Left ventricle myocardium inferior (tissue), 1 donor: ENCODE data around the gene MTUS2. TPM values are rescaled to one million over a fixed set of nuclear protein-coding genes. Genes with fewer than 3 reads are reported as not detected.

ENCODE experiments used
- DNase-seq: peaks from one replicate; pipeline ENCODE4 v3.0.0-alpha.2; 2020
- H3K27ac ChIP-seq: fragments of 200-600 bp; replicated peaks from 2 replicates; pipeline ENCODE4 v1.8.0; 2021
- H3K27me3 ChIP-seq: fragments of 200-600 bp; 2 replicates; pipeline ENCODE4 v1.8.0; 2021; ENCODE audit warnings: low read depth
- H3K36me3 ChIP-seq: fragments of 200-600 bp; 2 replicates; pipeline ENCODE4 v1.8.0; 2021
- H3K4me1 ChIP-seq: fragments of 200-600 bp; 2 replicates; pipeline ENCODE4 v1.8.0; 2021
- H3K4me3 ChIP-seq: fragments of 200-600 bp; 2 replicates; pipeline ENCODE4 v1.8.0; 2021; ENCODE audit warnings: mild to moderate bottlenecking, moderate library complexity
- H3K9me3 ChIP-seq: fragments of 200-600 bp; replicated peaks from 2 replicates; pipeline ENCODE4 v1.8.0; 2021
- CTCF ChIP-seq: fragments of 200-600 bp; IDR thresholded peaks from 2 replicates; pipeline ENCODE4 v1.8.0; 2021; ENCODE audit warnings: antibody characterized with exemption, mild to moderate bottlenecking, borderline replicate concordance
- intact Hi-C: fragments of 100-400 bp; cut with micrococcal nuclease; formaldehyde crosslinking; loops from one replicate; pipeline ENCODE4 v1.11.0; 2022
- total RNA-seq: library from RNA; stranded (reverse); fragmentation: NEBNext Ultra II Directional; extraction: Animal tissue kit (Norgen Biotek cat#: 25700); gene quantifications from one replicate; pipeline ENCODE4 v1.2.1, GENCODE V29; 2021
- donor health status: DM: no; HTN: yes; CAD: no; lungs with severe emphysema.

Gene MTUS2
- total RNA-seq, 1 donor from 2014 or later = 101 TPM

DNA sequence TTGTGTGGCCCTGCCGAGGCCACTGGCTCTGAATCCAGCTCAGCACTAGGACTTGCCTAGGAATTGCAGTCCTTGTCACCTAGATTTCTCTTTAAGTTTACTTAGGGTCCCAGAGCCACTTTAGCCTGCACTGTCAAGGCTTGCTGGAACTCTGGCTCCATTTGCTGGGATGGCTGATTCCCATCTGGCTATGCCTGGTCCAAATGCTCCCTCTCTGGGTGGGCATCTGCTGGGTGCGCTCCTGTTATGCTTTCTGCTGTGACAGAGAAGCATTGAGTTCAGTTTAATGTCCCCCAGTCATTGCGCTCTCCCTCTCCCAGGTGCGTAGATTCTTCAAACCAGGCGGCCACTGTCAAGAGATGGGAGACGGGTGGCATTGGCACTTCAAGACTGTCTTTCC is 102.2 kb downstream of the MTUS2 start:
- H3K27me3 ChIP-seq = no peaks in the 10 kb centered on the region
- H3K27ac ChIP-seq = no peak overlapping the region
- intact Hi-C loops = no loop called here
- no peaks in the 10 kb centered on the region for H3K9me3 ChIP-seq
- no peaks in the 10 kb centered on the region for H3K4me1 ChIP-seq
- no peaks in the 10 kb centered on the region for H3K36me3 ChIP-seq
- DNase-seq = no peak
- H3K4me3 ChIP-seq = no peak overlapping the region
- TF ChIP-seq CTCF = no peak

GRCh38 chr13:28935104-28935503 is 115.0 kb downstream of the MTUS2 start:
- no peaks in the 10 kb centered on the region for H3K9me3 ChIP-seq
- TF ChIP-seq CTCF = no peak
- no peaks in the 10 kb centered on the region for H3K4me1 ChIP-seq
- H3K27ac ChIP-seq = no peak overlapping the region
- no peak overlapping the region for H3K4me3 ChIP-seq
- no peaks in the 10 kb centered on the region for H3K36me3 ChIP-seq
- DNase-seq = no peak
- H3K27me3 ChIP-seq = no peaks in the 10 kb centered on the region
- intact Hi-C loops = no loop called here

DNA sequence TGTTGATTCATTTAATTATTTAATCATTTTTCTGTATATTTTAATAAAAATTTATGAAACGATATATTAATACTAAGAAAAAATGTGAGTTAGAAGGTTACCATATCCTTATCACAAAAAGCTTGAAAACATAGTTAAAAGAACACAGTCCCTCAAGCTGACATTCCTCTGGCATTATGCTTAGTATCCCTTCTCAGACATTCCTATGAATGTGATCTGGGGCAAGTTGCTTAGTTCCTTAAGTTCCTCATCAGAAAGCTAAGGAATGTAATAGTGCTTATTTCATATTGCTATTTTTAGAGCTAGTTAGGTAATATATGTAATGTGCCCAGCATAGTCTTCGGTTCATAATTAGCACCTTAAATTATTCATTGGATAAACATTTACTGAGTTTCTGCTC is 122.8 kb downstream of the MTUS2 start:
- DNase-seq = no peak
- H3K4me3 ChIP-seq = no peak overlapping the region
- TF ChIP-seq CTCF = no peak
- H3K4me1 ChIP-seq = peaks cover 18% of the 10 kb centered on the region
- no peaks in the 10 kb centered on the region for H3K9me3 ChIP-seq
- H3K27me3 ChIP-seq = no peaks in the 10 kb centered on the region
- intact Hi-C loops = no loop called here
- H3K27ac ChIP-seq = no peak overlapping the region
- no peaks in the 10 kb centered on the region for H3K36me3 ChIP-seq

DNA sequence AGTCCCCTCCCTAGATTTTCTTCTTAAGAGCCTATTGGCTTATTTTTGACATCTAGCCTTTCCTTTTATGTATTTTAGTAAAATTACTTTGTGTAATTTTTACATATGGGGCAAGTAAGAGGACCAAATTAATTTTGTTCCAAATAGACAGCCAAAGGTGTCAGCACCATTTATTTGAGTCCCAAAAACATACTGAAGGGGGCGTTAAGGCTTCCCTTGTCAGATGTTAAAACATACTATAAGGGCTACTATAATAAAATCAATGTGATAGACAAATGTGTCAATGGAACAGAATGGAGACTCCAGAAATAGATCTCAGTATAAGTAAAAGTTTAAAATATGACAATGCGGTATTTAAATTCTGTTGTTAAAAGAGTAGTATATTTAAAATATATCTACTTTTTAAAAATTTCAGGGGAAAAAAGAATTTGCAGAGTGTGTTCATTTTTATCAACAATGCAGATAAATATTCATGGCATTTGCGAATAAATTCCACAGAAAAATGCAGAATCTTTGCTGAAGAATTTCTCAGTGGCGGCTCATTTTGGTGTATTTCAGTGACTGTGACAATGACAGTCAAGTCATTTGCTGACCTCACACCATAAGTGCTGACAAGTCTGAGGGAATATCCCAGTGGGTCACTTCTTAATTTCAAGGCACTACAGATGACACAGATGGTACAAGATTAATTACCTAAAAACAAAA is 133.7 kb downstream of the MTUS2 start:
- DNase-seq = no peak

DNA sequence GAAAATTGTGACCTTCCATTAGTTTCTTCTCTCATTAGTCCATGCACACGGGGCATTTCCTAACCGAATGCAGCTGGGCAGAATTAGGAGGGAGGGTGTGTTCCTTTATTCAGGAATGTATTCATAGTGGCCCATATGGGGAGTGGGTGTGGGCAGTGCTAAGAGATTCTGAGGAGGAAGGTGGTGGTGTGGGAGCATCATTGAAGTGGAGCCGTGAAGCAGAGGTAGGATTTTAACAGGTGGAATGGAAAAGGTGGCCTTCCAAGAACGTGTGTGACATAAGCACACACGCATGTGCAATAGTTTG is 134.2 kb downstream of the MTUS2 start:
- intact Hi-C loops = no loop called here

More for the DNA sequence above, 133.7 kb downstream of the MTUS2 start:
- H3K27ac ChIP-seq = peak overlapping the region; percentile 85
- TF ChIP-seq CTCF = no peak
- intact Hi-C loops = no loop called here
- no peaks in the 10 kb centered on the region for H3K27me3 ChIP-seq
- no peak overlapping the region for H3K4me3 ChIP-seq
- peaks cover 34% of the 10 kb centered on the region for H3K4me1 ChIP-seq
- H3K36me3 ChIP-seq = no peaks in the 10 kb centered on the region
- H3K9me3 ChIP-seq = no peaks in the 10 kb centered on the region

More for the DNA sequence above, 134.2 kb downstream of the MTUS2 start:
- Histone ChIP-seq H3K27me3 (no peaks in the 10 kb centered on the region), H3K36me3 (no peaks in the 10 kb centered on the region), H3K9me3 (no peaks in the 10 kb centered on the region), H3K4me3 (no peak overlapping the region), H3K4me1 (peaks cover 37% of the 10 kb centered on the region), H3K27ac (peak overlapping the region; percentile 85)
- no peak for DNase-seq
- TF ChIP-seq CTCF = no peak
